ENCODE results near the gene RAPGEF1. TPM values are rescaled to one million over a fixed set of nuclear protein-coding genes. Genes with fewer than 3 reads are reported as not detected.

The RAPGEF1 gene
- total and polyA plus RNA-seq, 2 of the 13 experiments (the other 11 are each of a cell fraction or from before 2014, with no cell fraction given) = 21.2 to 38.9 TPM

GRCh38 chr9:131668439-131669268 lies 71.2 kb downstream of the RAPGEF1 start:
- POLR2A ChIA-PET = no interaction called here
- DNase-seq (ENCODE audit: low spot score) = peak; percentile 32
- Histone ChIP-seq H4K20me1 (ENCODE audit: insufficient read depth, low read length) (no peaks in the 10 kb centered on the region; the same call in 1 of the 2 replicates), H3K27ac (ENCODE audit: extremely low read length, insufficient read depth, low read length) (peak overlapping the region; percentile 20), H3K36me3 (replicated peaks in 1 of 2; ENCODE audit: control insufficient read depth in 1 of 2, insufficient read depth in 2 of 2, low read length in 2 of 2) (0 out of 5 replicates have a peak, but pooled peaks cover 0 to 1% of the 10 kb centered on the region in 2 experiments), H3K4me3 (replicated peaks in 1 of 3; ENCODE audit: insufficient read depth in 1 of 3, low read depth in 2 of 3, low read length in 3 of 3) (0 out of 6 replicates have a peak overlapping the region, but pooled peaks of 1 of the 3 experiments have one; percentile 25), H3K4me1 (ENCODE audit: insufficient read depth, low read length) (peaks cover 25% of the 10 kb centered on the region), H3K79me2 (ENCODE audit: insufficient read depth, low read length) (peaks cover 22% of the 10 kb centered on the region), H3K4me2 (ENCODE audit: low read depth, low read length) (peak overlapping the region; percentile 56), H3K9me3 (ENCODE audit: low read length) (no peaks in the 10 kb centered on the region), H3K27me3 (ENCODE audit: control insufficient read depth in 1 of 2, insufficient read depth in 2 of 2, low read length in 2 of 2) (no peaks in the 10 kb centered on the region), H3K9ac (ENCODE audit: insufficient read depth, low read depth, low read length) (peak overlapping the region; percentile 17; the same call in 1 of the 2 replicates), H2AFZ (ENCODE audit: low read length) (no peak overlapping the region)
- peak; percentile 52 for FAIRE-seq
- BruUV-seq (replicated peaks) = no TSS peak
- in situ Hi-C loops (cut with HindIII; ENCODE audit: extremely low pct_ligation_motif_present, low pct_unique_long_range_greater_than_20kb) (no loop called here), intact Hi-C loops (cut with micrococcal nuclease; ENCODE audit: unreplicated experiment) (no loop called here)
- peak; percentile 82 for ATAC-seq
- CTCF ChIA-PET (ENCODE audit: low intra/inter-chr PET ratio, low total read pairs) = interaction anchor here (1.9 kb wide), 1 partner anchor 72 kb away, joined by 9 read pairs; the partner anchor contains the start of gene RAPGEF1
- 28% methylated on average over 10 of the region's 15 CpGs for WGBS (ENCODE audit: low lambda C conversion rate)
- TF ChIP-seq NR2F6 (IDR thresholded peaks at IDR 0.05) = peak; percentile 71
- peak; percentile 64 for TF ChIP-seq NR2F6 (CRISPR knock-in tag; IDR thresholded peaks at IDR 0.05)
- no peak for TF ChIP-seq ZNF589 (CRISPR knock-in tag; conservative IDR thresholded peaks at IDR 0.05)
- peak; percentile 49 to 64; a peak in 3 of 4 replicates for TF ChIP-seq NR2F1 (CRISPR knock-in tag; IDR thresholded peaks at IDR 0.05)
- no peak for TF ChIP-seq MEIS1 (CRISPR knock-in tag; IDR thresholded peaks at IDR 0.05; ENCODE audit: borderline replicate concordance)
- TF ChIP-seq ZBTB38 (CRISPR knock-in tag; IDR thresholded peaks at IDR 0.05) = 0 out of 2 replicates have a peak, but pooled peaks have one; percentile 12
- TF ChIP-seq SP5 (CRISPR knock-in tag; IDR thresholded peaks at IDR 0.05; ENCODE audit: borderline replicate concordance, low read depth) = 0 out of 2 replicates have a peak, but pooled peaks have one; percentile 20
- TF ChIP-seq PHF5A (CRISPR knock-in tag; IDR thresholded peaks at IDR 0.05; ENCODE audit: low read depth, unreplicated experiment) = no peak
- 0 out of 2 replicates have a peak, but pooled peaks have one; percentile 28 for TF ChIP-seq HNRNPL (IDR thresholded peaks at IDR 0.05; ENCODE audit: low read depth, low read length)
- no peak for TF ChIP-seq CREB3 (CRISPR knock-in tag; IDR thresholded peaks at IDR 0.05)
- TF ChIP-seq SIX1 (CRISPR knock-in tag; IDR thresholded peaks at IDR 0.05; ENCODE audit: borderline replicate concordance) = no peak
- no peak for TF ChIP-seq MLLT10 (CRISPR knock-in tag; IDR thresholded peaks at IDR 0.05)
- TF ChIP-seq RAD21 (CRISPR knock-in tag; IDR thresholded peaks at IDR 0.05) = peak; percentile 24; the same call in 1 of the 2 replicates
- TF ChIP-seq, protein P1, sequence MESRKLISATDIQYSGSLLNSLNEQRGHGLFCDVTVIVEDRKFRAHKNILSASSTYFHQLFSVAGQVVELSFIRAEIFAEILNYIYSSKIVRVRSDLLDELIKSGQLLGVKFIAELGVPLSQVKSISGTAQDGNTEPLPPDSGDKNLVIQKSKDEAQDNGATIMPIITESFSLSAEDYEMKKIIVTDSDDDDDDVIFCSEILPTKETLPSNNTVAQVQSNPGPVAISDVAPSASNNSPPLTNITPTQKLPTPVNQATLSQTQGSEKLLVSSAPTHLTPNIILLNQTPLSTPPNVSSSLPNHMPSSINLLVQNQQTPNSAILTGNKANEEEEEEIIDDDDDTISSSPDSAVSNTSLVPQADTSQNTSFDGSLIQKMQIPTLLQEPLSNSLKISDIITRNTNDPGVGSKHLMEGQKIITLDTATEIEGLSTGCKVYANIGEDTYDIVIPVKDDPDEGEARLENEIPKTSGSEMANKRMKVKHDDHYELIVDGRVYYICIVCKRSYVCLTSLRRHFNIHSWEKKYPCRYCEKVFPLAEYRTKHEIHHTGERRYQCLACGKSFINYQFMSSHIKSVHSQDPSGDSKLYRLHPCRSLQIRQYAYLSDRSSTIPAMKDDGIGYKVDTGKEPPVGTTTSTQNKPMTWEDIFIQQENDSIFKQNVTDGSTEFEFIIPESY (CRISPR knock-in tag; IDR thresholded peaks at IDR 0.05) = peak; percentile 52; the same call in 1 of the 2 replicates
- TF ChIP-seq ZNF232 (CRISPR knock-in tag; IDR thresholded peaks at IDR 0.05; ENCODE audit: borderline replicate concordance) = no peak
- TF ChIP-seq RCOR2 (CRISPR knock-in tag; IDR thresholded peaks at IDR 0.05) = 0 out of 2 replicates have a peak, but pooled peaks have one; percentile 9
- TF ChIP-seq ATF7 (IDR thresholded peaks at IDR 0.05) = no peak
- no peak for TF ChIP-seq ATF7 (CRISPR knock-in tag; IDR thresholded peaks at IDR 0.05)
- TF ChIP-seq RXRB (CRISPR knock-in tag; IDR thresholded peaks at IDR 0.05; ENCODE audit: borderline replicate concordance) = peak; percentile 30; the same call in 1 of the 2 replicates
- no peak for TF ChIP-seq ZKSCAN5 (CRISPR knock-in tag; IDR thresholded peaks at IDR 0.05)
- no peak for TF ChIP-seq ZNF484 (CRISPR knock-in tag; IDR thresholded peaks at IDR 0.05; ENCODE audit: borderline replicate concordance, low read depth)
- TF ChIP-seq ZNF768 (CRISPR knock-in tag; IDR thresholded peaks at IDR 0.05) = peak; percentile 52; the same call in 1 of the 2 replicates
